COR-L47 (cell line): ENCODE results near the gene HIVEP3.

Experiments used
- DNase-seq: peaks from one replicate; lab custom pipeline; 2025; lab: John Stamatoyannopoulos, UW

The HIVEP3 gene

DNA sequence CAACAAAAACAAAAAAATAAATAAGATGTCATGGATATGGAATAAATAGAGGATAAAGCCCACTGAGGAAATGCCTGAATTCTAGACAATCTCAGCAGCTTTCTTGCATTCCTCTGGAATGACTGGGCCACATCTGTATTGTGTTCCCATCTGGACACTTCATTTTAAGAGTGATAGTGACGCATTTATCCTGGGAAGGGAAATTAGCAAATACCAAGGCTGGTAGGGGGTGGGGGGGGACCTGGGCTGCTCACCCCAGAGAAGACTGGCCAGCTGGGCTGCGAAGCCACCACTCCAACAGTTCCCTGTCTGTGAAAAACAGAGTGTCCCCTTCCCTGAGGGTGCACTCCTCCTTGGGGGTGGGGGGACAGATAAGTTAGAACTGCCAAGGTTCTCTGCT is 106.3 kb downstream of the HIVEP3 start:
- DNase-seq: no peak

DNA sequence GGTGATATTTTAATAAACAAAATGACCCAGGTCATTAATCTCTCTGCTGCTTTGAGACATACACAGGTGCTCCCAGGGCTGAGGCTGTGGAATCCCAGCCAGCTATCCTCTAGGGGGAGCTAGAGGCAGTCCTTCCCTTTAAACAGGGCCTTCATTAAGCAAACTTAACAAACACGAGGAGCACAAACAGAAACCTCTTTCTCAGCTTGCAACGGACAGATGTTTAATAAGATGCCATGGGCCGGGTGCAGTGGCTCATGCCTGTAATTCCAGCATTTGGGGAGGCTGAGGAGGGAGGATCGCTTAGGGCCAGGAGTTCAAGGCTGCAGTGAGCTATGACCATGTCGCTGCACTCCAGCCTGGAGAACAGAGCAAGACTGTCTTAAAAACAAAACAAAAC is 106.7 kb downstream of the HIVEP3 start:
- peak; percentile 49 for DNase-seq

DNA sequence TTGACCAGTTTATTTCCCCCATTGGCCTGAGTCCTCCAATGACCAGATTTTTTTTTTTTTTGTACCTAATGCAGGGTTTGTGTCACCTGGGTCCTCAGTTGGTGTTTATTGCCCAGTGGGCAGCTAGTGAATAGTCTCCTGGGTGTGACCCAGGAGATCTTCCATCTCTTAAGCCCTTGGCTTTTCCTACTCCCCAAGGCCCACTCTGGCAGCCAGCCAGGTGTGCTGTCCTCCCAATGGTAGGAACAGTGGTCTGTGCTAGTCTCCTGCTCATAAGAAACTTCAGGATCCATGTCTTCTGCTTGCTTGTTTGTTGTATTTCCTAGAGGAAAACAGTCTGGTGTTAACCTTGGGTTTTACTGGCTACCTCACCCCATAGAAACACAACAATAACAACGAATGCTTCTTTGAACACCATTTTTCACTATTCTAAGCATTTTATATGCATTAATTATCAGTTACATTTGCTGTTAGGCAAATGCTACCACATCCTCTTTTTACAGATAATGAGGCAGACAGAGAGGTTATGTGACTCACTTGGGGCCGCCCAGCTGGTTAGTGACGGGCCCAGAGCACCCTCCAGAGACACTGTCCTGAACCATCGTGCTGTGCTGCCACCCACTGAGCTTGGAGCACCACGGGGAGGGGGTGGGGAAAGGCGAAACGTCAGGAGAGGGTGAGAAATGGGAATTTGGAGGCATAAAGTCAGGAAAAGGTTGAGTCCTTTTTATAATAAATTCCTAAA is 107.5 kb downstream of the HIVEP3 start:
- DNase-seq: no peak

DNA sequence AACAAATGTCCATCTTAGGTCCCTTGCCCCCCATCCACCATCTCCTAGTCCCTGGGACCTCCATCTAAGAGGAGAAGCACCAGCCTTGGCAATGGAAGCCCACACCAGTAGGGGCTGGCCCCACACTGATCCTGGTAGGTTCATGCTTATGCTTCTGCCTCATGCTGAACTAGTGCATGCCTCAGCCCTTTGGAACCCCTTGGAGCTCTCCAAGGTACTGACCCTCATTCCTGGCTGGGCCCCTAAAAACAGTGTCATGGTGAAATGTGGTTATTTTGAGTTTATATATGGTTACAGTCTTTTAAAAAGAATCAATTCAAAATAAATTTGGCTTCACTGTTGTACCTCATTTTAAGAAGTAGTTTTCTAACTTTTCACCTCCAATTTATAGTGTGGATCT is 108.3 kb downstream of the HIVEP3 start:
- DNase-seq: no peak

DNA sequence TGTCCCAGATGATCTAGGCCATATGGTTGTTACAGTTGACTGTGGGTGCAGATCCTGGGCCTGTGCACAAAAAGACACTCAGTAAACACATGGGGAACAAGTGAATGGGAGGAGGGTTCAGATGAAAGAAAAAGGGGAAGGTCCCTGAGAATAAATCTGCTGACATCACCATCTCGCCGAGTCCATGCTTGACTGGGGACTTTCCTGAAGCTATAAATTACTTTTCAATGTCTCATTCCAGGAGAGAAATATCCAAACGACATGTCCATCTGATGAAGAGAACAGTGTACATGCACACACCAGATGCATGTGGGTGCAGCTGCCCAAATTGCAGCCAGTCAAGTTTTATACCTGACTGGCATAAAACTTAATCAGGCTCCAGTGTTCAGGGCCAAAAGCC is 109.0 kb downstream of the HIVEP3 start:
- no peak for DNase-seq

DNA sequence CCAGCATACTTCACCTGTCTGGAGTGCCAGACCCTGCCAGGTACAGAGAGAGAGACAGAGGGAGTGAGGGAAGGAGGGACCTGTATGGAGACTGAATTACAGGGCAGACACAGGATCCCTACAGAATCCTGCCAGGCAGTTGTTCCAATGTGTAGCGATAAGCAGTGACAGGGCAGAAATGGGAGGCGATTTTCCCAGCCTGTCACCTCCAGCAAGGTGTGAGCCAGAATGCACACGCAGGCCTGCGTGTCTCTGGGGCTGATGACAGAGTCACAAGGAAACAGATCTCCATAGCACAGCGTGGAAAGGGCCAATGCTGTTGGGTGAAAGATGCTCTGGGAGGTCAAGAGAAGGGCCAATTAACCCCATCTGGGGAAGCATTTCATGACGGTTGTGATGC is 111.3 kb downstream of the HIVEP3 start:
- no peak for DNase-seq

DNA sequence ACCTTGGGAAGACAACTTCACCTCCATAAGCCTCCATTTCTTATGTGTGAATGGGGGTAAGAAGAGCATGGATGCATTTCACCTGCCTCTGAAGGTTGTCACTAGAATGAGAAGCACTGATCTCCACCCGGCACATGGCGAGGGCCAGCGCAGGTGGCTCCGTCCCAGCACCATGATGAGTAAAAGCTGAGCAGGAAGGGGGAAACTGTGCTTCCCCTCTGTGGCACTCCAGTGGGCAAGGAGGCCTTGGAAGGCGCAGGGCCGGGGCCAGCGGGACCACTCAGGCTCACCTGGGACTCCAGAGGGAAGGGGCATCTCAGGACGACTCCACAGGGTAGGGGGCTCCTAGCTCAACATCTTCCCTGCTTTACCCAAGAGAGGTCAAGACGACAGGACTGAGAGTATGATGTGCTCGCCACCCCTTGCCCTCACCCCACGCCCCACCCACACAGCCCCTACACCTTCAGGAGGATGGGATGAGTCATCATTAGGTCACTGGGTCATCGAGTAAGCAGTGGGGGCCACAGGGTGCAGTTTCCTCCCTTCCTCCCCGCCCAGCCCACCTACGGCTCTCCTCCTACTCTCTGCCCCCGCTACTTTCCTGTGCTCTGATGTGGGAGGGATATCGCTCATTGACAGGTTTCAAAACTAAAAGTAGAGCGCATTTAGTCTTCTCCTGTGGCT is 112.1 kb downstream of the HIVEP3 start:
- DNase-seq: no peak

DNA sequence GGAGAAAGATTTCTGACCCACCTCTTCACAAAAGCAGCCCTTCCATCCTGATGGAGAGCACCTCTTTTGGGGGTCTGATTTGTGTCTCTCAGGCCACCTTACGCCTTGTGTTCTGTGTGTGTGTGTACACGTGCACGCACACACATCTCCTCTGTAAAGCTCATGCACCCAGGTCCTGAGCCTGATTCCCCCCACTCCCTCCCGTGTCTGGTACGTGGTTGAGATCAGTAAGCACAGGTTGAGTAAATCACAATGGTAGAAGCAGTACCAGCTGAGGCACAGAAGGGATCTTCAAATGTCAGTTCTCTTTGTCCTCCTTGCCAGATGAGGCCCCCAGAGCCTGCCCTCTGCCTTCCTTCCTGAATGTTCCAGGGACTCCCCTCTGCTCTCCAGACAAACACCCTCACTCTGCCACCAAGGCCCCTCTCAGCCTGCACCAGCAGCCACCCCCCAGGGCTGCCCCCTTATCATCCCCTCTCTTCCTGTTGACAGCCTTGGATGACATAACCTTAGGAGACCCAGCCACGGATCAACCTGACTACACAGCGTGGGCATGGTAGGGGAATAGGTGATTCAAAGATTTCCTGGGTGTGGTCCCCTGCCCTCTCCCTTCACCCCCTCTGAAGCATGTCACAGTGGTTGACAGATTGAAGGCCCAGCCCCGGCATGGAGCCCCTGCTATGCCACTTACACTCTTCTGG is 112.8 kb downstream of the HIVEP3 start:
- DNase-seq: no peak

DNA sequence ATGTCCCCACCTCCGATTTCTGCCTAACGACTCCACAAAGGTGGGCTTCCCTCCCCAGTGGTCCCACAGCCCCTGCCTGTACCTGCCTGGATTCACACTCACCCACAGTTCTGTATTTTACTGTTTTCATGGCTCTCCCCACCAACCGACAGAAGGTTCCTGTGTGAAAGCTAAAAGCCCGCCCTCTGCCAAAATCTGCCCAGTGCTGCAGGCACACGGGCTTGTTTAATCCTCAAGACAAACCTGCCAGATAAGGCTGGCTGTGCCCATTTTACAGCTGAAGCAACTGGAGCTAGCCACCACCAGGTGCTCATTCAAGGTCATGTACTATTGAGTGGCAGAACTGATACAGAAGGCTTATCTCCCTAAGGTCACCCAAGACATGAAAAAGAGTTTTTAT is 114.5 kb downstream of the HIVEP3 start:
- DNase-seq: no peak

DNA sequence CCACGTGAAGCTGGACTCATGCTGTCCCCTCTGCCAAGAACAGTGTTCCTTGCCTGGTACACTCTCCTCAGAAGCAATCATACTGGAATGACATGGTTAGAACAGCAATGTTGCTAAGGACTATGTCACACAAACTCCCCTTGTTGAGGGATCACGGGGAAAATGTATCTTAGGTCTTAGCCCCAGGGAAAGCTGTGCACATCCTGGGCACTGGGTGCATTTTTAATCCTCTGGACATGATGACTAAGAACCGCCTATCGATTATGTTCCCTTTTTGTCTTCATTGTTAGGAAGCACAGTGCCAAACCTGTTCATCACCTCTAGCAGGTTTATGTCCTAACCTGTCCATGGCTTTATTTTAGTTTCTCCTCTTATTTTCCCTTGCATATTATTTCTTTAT is 115.1 kb downstream of the HIVEP3 start:
- no peak for DNase-seq

DNA sequence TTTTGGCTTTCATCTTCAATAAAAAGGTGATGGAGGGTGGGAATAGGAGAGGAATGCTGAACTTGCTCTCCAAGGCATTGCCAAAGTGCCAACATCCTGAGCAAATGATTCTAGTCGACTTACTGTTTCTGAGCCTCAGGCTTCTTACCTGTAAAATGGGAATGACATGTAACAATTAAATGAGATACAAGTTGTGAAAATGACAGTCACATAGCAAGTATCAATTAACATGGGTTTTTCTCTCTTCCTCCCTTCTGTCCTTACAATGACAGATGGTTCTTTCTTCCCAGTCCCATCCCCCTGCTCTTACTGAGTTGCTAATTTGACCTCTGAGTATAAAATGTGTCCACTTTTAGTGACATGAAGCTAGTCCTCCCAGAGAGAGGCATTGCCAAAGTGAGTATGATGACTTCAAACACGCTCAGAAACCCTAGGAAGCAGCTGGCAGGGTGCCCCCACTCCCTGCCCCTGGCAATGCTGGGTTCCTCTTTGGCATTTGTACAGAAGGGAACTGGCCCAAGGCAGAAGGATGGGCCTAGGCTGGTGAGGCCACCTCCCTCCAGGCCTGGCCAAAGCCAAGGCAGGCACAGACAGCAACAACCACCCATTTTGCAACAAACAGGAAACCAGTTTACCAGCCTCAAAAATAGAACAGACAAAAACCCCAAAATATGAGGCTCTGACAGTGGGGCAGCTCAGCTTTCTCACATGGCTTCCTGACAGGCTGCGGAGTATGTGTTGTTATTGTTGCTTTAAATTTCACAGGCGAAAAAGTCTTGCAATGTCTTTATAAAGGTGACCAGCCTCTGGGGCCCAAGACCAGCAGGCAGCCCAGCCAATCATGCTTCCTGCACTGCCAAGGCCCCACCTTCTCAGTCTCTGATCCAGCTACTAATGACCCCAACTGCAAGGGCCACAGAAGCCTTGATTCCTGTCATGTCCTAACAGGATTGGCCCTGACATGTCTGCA is 115.9 kb downstream of the HIVEP3 start:
- DNase-seq: no peak

DNA sequence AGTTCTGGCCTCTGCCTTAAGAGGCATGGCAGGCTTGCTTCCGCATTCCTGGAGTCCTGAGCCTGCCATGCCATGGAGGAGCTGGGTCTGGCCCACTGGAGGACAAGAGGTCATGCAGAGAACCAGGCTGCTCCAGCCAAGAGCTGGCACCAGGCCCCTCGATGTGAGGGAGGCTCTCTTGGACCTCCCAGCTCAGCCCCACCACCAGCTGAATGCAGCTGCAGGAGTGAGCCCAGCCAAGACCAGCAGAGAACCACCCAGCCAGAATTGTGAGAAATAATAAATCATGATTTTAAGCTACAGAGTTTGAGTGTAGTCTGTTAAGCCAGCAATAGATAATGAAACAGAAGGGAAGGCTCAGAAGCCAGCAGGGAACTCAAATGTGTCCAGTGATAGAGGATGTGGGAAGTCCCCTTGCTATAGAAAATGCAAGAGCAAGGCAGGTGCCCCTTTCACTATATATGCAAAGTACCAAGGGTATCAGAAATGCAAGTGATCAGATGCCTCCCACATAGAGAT is 118.4 kb downstream of the HIVEP3 start:
- DNase-seq: no peak

DNA sequence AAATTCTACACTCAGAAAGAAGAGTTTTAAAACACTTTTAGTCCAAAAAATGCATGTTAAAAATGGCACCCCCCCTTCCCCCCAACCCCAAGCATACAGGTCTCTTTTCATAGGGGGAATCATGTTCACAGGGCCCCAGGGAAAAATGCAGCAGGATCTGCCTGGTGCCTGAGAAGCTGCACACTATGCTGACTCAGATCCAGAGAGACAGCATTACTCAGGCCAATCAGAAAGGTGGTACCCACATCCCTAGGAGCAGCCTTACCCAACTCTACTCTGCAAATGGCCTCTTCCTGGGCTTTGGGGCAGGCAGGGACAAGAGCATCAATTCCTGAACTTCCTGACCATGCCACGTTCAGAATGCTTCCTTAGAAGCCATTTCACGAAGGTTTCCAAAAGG is 119.0 kb downstream of the HIVEP3 start:
- DNase-seq: no peak

DNA sequence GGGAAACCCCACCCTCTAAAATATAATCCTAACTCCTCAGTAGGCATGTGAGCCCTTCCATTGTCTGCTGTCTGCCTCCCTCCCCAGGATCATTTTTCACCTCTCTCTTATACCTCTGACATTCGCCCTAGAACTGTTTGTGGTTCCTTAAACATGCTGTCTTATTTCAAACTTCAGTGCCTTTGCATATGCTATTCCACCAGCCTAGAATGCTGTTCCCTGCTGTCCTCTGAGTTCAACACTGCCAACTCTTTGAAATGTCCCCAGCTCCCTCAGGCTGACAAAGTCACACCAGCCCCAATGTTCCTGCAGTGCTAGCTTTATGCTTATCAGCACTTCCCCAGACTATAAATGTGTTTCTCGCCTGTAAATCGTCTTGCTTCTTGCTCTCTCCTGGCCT is 119.5 kb downstream of the HIVEP3 start:
- DNase-seq: no peak

DNA sequence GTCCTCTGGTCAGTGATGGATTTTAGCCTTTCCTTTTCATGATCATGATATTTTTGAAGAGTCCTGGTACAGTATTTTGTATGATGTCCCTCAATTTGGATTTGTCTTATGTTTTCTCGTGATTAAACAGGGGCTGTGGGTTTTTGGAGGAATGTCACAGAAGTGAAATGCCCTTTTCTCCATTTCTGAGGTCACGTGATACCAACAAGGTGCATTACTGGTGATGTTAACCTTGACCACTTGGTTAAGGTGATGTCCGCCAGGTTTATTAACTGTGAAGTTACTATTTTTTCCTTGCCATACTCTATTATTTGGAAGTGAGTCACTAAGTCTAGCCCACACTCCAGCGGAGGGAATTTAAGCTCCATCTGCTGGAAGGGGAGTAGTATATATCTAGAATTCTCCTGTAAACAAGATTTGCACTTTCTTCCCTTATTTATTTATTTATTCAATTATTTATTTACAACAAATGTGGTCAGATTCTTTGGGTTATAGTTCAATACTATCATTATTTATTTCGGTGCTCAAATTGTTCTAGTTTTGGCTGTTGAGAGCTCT is 123.4 kb downstream of the HIVEP3 start:
- no peak for DNase-seq

DNA sequence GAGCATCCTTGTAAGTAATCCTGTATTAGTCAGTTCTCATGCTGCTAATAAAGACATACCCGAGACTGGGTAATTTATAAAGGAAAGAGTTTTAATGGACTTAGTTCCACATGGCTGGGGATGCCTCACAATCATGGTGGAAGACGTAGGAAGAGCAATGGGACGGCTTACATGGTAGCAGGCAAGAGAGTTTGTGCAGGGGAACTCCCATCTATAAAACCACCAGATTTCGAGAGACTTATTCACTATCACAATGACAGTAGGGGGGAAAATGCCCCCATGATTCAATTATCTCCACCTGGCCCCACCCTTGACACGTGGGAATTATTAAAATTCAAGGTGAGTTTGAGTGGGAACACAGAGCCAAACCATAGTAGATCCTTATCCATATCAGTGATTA is 124.7 kb downstream of the HIVEP3 start:
- no peak for DNase-seq

DNA sequence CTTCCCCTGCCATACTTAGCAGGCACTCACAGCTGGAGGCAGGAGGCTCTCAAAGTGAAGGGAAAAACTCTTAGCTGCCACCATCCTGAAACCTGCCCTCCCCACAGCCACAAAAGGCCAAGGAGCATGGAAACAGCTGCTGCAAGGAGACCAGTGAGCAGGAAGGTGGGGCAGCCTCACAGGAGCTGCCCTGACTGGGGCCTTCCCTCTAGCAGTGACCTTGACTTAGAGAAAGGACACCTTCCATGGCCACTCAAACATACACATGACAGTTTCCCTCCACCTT is 126.3 kb downstream of the HIVEP3 start:
- DNase-seq: no peak

DNA sequence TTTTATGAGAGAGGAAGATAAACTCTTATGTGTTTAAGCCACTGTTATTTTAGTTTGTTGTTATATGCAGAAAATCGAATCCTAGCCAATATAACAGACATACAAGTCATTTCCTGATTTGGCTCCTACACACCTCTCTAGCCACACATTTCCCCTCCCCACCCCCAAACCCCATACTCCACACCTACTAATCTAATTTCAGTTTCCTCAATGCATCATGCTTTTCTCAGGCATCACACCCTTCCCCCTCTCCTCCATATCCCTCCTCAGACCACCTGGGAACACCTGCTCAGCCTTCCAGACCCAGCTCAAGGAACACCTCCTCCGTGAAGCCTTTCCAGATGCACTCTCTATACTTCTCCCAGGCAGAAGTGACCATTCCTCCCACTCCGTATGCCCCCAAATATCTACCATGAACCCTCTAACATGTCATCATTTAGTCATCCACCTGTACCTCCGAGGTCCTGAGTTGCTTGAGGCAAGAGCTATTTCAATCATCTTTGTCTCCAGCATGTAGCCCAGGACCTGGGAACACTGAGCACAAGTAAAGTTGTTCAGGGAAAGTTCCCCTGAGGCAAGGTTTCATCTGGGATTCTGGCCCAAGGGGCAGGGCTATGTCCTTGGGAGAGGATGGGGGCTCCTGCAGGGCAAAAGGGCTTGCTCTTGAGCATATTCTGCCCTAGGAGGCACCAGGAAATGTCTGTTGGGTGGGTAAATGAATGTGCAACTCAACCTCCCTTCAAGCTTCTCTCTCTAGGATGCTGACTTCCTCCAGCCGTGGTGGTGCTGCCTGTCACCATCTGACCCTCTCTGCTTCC is 126.8 kb downstream of the HIVEP3 start:
- no peak for DNase-seq

DNA sequence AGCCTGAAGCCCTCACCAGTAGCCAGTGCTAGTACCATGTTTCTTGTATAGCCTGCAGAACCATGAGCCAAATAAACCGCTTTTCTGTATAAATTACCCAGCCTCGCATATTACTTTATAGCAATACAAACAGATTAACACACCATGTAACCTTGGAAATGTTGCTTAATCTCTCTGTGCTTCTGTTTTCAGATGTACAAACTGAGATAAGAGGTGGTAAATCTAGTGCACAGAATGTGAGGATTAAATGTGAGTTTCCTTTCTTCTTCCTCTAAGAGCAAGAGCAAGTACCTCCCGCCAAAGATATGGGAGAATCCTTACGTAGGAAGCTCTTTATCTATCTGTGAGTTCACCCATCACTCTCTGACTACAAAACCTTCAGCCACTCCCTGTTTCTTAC is 128.4 kb downstream of the HIVEP3 start:
- DNase-seq: no peak

DNA sequence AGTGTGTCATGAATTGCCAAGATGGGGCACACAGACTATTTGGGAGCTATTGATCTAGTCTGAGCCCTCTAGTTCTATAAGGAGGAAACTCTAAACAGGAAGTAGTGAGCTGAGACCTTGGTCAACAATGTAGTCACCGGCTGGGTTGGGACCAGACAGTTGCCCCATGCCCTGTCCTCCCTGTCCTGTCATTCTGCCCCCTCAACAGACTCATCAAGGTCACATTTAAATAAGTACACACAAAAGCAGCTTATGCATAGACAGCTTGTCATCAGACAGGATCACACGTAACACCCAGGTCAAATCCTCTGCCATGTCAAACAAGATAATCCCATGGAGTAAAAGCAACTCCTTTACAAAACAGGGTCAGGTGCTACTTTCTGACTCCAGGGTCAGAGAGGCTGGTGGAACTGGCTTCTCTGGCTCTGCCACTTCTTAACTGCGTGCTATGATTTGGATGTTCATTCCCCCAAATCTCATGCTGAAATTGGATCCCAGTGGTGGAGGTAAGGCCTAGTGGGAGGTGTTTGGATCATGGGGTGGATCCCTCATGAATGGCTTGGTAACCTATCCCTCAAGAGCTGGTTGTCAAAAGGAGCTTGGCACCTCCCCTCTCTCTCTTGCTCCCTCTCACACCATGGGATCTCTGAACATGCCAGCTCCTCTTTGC is 128.9 kb downstream of the HIVEP3 start:
- DNase-seq: no peak
